ENCODE results near the gene ISYNA1.

DNA sequence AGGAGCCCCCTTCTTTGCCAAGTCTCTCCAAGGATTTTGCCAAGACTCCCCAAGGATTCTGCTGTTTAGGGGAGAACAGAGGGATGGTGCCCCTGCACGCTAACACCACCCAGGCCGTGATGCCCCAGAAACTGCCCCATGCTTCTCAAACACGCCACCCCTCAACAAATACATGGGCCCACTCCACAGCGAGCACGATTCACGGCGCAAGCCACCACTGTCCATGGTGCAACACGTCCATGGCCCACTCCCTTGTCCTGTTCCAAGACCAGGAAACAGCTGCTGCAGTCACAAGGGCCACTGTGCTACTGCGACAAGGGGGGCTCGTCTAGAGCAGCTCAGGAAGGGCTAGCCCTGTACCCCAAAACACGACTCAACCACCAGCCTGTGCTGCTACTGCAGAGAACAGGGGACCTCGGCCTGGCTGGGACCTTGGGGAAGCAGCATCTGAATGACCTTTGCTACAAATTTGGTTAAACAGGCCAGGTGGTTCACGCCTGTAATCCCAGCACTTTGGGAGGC lies 36.5 kb upstream of the ISYNA1 start:
- TF ChIP-seq PAX8 (IDR thresholded peaks at IDR 0.05) = no peak
- TF ChIP-seq POLR2AphosphoS5 (IDR thresholded peaks at IDR 0.05; ENCODE audit: low read length) = no peak
- no peak for TF ChIP-seq TAF1 (IDR thresholded peaks at IDR 0.05; ENCODE audit: borderline replicate concordance, low read depth, low read length)
